Germinal center (tissue), 1 donor: ENCODE measurements around the gene MLX.

Experiments
- DNase-seq: peaks from one replicate; pipeline ENCODE4 v3.0.0; 2012; ENCODE audit warnings: mixed read lengths, low spot score

MLX gene

GRCh38 chr17:42566883-42567573, at the start of gene MLX:
Gene MLX (plus strand): TSS chr17:42567100. CDS start chr17:42567125, 25 bp downstream.
- peak; percentile 100 for DNase-seq

- peak; percentile 89 for DNase-seq
These were observed 49.4 kb upstream of the MLX start for GRCh38 chr17:42517516-42517915.

GRCh38 chr17:42518046-42518754, 48.7 kb upstream of the MLX start:
- no peak for DNase-seq

- DNase-seq, result no peak
These were observed 48.0 kb upstream of the MLX start for GRCh38 chr17:42518755-42519545.

- no peak for DNase-seq
These were observed 47.1 kb upstream of the MLX start for GRCh38 chr17:42519546-42520491.

- no peak for DNase-seq
These were observed 46.4 kb upstream of the MLX start for GRCh38 chr17:42520540-42520951.

- DNase-seq, result no peak
These were observed 45.9 kb upstream of the MLX start for GRCh38 chr17:42521036-42521435.

GRCh38 chr17:42521666-42522262, 45.1 kb upstream of the MLX start:
- no peak for DNase-seq

GRCh38 chr17:42522263-42522790, 44.6 kb upstream of the MLX start:
- no peak for DNase-seq

GRCh38 chr17:42522798-42523278, 44.1 kb upstream of the MLX start:
- DNase-seq, result no peak

GRCh38 chr17:42525221-42525620, 41.7 kb upstream of the MLX start:
- DNase-seq, result no peak

GRCh38 chr17:42526031-42526444, 40.9 kb upstream of the MLX start:
- DNase-seq, result no peak

- no peak for DNase-seq
These were observed 39.0 kb upstream of the MLX start for GRCh38 chr17:42527932-42528331.

GRCh38 chr17:42529061-42529460, 37.8 kb upstream of the MLX start:
- no peak for DNase-seq

GRCh38 chr17:42530952-42531454, 35.9 kb upstream of the MLX start:
- DNase-seq, result no peak

- DNase-seq, result peak; percentile 52
These were observed 35.2 kb upstream of the MLX start for GRCh38 chr17:42531455-42532354.

- no peak for DNase-seq
These were observed 31.5 kb upstream of the MLX start for GRCh38 chr17:42535155-42536047.

GRCh38 chr17:42536048-42536371, 30.9 kb upstream of the MLX start, which contains the start of gene NAGLU:
Gene NAGLU (plus strand): TSS chr17:42536241. CDS start chr17:42536273, 32 bp downstream.
- peak; percentile 99 for DNase-seq
